Stimulated activated CD4-positive, alpha-beta T cell treated with anti-CD3 and anti-CD28 coated beads, TNF-alpha, amount 100 ng/mL, for 48 hours (primary cell): Measurements from ENCODE around the gene FXN.
"Not testable (repeated sequence)": the region's sequence is repeated elsewhere in the genome, so short reads cannot be mapped to it uniquely, and the experiment has no call there.

ENCODE experiments used
- DNase-seq, 3 donors: peaks; one replicate each; pipeline ENCODE4 v3.0.0-alpha.2; 2020; ENCODE audit warnings: low read depth in 3 of 3

Gene FXN

DNA sequence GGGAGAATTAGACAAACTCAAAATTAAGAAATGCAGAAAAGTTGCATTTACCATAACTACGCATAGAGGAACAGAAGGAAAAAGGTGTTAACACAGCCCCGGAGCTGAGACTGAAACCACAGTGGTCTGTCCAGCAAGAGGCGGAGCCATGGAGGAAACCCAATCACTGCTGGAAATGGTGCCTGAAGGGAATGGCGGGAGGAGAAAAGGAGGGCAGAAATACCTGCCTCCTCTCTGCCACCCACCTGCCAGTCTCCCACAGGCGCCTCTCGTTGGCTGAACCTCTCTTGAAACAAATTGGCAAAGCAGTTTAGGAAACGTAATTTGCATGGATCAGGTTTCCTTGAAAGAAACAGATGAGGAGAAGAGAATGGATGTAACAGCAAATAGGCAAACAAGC lies 11.9 kb upstream of the FXN start:
- DNase-seq = no peak

DNA sequence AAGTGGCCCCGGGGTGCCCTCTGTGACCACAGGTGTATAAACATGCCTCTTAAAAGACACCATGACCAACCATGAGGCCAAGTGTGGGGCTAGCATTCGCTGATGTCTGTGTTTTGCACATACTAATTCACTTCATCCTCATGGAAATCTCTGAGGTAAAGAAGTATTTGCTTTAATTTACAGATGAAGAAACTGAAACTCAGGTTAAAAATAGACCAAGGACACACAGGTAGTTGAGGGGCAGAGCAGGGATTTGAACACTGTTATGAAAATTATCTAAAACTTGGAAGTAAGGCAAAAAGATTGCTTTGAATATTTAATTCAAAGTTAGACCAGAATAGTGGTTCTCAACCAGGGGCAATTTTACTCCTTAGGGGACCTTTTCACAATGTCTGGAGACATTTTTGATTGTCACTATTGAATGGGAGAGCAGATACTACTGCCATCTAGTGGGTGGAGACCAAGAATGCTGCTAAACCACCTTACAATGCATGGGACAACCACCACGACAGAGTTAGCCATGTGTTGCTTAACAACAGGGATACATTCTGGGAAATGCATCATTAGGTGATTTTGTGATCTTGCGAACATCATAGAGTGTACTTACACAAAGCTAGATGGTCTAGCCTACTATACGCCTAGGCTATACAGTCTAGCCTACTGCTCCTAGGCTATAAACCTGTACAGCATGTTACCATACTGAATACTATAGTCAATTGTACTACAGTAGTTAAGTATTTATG lies 8.0 kb upstream of the FXN start:
- peak in 2 of 3 donors; percentile 15 to 21 for DNase-seq

DNA sequence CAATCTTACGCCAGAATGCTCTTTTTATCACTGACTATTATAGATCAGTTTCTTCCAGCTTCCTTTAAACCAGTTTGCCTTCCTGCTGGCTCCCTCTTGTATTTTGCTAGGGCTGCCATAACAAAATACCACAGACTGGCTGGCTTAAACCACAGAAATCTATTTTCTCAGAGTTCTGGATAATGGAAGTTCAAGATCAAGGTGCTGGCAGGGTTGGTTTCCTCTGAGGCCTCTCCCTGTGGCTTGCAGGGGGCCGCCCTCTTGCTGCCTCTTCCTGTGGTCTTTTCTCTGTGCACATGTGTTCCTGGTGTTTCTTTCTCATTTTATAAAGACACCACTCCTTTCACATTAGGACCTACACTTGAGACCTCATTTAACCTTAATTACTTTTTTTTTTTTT lies 6.8 kb upstream of the FXN start:
- no peak for DNase-seq

DNA sequence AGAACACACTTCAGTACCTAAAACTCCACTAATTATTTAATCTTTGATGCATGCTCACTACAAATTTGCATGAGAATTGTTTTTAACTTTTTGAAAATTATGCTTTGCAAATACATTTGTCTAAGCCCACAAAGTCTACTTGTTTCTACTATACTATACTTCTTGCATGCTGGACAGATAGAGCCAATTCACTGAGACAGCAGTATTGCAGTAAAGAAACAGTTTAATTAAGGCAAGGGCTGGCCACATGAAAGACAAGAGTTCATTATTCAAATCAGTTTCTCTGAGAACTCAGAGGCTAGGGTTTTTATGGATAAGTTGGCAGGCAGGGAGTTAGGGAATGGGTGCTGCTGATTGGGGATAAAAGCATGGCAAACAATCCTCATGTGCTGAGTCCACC lies 6.0 kb upstream of the FXN start:
- DNase-seq = no peak

DNA sequence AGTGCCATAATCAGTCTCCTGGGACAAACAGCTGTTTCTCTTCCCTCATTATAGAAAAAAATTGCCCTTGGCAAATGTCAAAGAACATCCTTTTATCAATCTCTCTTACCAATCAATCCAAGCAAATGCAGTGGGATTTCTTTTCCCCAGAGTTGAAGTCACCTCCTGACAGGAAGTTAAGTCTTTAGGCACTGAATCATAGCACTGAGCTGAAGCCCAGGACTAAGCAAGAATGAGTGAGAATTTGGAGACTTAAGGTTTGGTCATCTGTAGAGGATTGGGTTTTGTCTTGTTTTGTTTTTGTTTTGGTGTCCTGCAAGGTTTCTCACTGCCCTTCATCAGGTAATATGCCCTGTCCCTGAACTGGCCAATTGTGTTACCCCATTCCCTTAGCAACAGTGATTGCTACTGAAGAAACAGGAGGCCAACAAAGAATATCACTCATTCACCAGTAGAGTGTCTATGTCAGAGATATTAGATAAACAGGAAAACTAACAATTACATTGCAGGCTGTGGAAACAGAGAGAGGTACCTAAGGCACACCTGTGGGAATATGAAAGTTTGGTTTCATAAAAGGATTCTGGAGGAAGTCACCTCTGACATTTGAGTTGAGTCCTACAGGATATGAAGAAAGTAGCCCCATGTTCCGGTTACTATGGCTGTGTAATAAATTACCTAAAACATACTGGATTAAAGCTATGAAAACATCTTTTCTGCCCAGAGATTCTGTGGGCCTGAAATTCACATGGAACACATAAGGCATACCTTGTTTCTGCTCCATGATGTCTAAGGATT lies 4.5 kb upstream of the FXN start:
- no peak for DNase-seq

DNA sequence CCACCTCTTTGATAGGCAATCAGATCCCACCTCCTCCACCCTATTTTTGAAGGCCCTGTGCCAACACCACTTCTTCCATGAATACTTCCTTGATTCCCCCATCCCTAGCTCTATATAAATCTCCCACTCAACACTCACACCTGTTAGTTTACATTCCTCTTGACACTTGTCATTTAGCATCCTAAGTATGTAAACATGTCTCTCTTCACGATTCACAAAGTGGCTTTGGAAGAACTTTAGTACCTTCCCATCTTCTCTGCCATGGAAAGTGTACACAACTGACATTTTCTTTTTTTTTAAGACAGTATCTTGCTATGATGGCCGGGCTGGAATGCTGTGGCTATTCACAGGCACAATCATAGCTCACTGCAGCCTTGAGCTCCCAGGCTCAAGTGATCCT lies 1.5 kb upstream of the FXN start:
- DNase-seq = no peak

DNA sequence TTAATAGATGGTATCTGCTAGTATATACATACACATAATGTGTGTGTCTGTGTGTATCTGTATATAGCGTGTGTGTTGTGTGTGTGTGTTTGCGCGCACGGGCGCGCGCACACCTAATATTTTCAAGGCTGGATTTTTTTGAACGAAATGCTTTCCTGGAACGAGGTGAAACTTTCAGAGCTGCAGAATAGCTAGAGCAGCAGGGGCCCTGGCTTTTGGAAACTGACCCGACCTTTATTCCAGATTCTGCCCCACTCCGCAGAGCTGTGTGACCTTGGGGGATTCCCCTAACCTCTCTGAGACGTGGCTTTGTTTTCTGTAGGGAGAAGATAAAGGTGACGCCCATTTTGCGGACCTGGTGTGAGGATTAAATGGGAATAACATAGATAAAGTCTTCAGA lies 757 bp downstream of the FXN start:
- no peak for DNase-seq

DNA sequence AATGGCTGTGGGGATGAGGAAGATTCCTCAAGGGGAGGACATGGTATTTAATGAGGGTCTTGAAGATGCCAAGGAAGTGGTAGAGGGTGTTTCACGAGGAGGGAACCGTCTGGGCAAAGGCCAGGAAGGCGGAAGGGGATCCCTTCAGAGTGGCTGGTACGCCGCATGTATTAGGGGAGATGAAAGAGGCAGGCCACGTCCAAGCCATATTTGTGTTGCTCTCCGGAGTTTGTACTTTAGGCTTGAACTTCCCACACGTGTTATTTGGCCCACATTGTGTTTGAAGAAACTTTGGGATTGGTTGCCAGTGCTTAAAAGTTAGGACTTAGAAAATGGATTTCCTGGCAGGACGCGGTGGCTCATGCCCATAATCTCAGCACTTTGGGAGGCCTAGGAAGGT lies 1.2 kb downstream of the FXN start:
- no peak for DNase-seq

DNA sequence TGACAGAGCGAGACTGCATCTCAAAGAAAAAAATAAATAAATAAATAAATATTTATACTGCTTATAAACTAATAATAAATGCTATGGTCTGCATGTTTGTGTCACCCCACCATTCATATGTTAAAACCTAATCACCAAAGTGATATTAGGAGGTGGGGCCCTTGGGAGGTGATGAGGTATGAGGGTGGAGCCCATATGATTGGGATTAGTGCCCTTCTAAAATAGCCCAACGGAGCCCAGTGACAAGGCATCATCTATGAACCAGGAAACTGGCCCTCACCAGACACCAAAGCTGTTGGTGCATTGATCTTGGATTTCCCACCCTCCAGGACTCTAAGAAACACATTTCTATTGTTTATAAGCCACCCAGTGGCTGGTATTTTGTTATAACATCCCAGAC lies 5.1 kb downstream of the FXN start:
- no peak for DNase-seq

DNA sequence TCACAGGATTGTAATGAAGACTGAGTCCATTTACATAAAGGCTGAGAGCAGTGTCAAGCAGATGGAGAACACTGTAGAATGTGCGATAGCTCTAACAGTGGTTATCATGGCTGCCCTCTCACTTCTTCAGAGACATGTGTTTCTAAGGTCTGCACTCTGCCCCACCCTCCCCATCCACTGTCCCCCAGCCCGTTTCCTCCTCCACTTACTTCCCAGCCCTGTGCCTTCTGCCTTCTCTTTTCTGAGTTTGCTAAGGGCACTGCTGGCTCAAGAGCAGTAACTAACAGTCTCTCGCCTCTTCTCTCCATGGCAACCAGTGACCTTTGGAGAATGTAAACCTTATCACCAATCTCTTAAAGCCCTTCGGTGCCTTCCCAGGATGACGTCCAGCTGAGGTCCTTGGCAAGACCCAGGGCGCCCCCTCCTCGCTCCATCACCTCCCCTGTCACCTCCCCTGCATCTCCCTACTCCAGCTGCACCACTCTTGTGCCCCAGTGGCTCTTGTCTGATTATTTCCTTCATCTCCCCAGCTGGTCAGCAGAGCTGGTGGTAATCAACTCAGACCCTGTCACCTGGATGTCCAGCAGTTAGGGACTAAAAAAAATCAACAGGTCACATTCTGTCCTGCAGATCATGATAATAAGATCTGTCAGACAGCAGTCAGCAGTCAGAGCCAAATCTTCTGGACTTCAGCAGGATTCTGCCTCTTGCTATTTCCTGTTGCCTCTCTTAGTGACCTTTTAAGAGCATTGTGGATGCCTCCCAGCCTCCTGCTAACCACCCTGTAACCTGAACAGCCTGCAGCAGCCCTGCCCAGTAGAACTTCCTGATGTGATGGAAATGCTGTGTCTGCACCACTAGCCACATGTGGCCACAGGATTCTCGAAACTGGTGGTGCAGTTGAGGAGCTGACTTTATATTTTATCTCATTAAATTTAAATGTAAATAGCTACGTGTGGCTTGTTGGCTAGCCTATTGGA lies 9.0 kb downstream of the FXN start:
- DNase-seq = no peak

DNA sequence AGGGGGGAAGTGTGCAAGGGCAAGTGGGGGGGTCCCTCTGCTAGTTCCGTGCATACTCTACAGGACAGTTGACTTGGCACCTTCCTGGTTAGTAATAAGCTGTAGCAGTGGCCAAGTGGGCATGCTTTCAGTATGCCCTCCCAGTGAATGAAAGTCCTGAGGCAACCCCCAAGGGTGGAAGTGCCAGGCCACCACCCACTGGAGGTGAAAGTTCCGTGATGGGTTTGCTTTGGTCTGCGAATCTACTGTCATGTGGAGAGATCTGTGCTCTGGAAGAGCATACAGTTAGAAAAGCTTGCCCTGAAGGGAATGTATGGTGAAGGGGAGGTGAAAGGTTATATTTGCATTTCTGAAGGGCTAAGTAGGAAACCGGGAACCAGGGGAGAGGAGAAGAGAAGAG lies 10.3 kb downstream of the FXN start:
- DNase-seq = no peak

DNA sequence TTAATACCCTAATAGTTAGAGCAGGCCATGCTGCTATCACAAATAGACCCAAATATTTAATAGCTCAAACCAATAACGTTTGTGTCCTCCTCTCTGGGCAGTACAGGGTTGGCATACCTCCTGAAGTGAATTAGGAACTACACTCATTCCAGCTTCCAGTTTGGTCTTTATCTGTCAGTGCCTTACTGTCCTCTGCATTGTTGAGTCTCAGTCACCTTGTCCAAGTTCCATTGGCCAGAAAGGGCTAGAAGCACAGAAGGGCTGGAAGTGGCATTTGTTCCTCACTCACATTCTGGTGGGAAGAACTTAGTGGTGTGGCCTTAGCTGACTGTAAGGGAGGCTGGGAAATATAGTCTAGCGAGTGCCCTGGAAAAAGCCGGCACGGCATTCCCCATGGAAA lies 11.2 kb downstream of the FXN start:
- no peak for DNase-seq

DNA sequence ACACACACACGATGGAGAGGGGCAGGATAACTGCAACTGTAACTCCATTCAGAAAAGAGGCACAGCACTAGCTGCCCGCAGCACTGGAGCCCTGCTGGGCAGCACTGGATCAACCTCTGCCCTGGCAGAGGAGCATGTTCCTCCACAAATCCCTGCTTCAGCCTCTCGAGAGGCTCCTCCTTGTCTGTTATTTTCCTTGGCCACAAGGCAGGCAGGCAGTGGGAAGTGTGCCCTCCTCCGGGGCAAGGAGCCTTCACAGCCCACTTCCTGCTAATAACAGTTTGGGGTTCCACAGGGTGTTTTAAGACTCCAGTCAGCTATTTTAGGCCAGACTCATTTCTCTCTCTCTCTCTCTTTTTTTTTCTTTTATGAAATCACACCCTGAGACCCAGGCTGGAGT lies 11.8 kb downstream of the FXN start:
- DNase-seq = no peak

DNA sequence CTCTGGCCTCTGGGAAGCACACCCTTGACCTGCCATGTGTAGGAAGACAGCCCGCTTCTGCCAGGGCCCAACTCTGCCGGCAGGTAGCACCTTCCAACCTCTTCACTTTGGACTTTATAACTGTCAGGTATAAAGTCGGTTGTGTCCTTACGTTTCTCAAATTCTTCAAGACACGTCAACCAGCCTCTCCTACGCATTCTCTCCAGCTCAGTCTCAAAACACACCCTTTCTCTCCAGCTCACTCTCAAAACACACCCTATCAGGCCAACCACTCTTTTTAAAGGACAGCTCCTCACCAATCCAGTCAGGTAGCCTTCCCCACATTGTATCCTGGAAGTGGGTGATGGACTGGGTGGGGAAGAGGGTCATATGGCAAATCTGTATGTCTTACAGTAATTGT lies 13.5 kb downstream of the FXN start:
- no peak for DNase-seq

DNA sequence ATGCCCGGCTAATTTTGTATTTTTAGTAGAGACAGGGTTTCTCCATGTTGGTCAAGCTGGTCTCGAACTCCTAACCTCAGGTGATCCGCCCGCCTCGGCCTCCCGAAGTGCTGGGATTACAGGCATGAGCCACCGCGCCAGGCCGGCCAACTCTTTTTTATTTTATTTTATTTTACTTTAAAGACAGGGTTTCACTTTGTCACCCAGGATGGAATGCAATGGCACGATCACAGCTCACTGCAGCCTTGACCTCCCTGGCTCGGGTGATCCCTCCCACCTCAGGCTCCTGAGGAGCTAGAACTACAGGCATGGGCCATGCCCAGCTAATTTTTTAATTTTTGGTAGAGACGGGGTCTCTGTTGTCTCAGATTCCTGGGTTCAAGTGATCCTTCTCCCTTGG lies 15.4 kb downstream of the FXN start:
- DNase-seq = not testable (repeated sequence)

DNA sequence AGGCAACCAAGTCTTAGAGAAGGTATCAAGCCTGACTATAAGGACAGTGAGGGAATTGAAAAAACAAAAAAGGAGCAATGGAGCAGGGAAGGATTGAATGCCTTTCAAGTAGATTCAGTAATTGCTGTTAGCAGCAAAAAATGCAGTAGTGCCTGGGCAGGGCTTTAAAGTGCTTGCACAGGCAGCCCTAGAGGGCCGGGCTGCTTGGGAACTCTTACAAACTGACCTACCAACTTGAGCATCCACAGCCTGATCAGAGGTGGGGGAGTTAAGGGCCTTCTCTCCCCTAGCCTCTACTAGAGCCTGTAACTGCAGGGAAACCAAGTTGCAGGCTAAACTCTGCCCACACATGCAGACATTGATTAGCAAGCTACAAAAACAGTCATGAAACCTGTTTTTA lies 19.4 kb downstream of the FXN start:
- DNase-seq = no peak

DNA sequence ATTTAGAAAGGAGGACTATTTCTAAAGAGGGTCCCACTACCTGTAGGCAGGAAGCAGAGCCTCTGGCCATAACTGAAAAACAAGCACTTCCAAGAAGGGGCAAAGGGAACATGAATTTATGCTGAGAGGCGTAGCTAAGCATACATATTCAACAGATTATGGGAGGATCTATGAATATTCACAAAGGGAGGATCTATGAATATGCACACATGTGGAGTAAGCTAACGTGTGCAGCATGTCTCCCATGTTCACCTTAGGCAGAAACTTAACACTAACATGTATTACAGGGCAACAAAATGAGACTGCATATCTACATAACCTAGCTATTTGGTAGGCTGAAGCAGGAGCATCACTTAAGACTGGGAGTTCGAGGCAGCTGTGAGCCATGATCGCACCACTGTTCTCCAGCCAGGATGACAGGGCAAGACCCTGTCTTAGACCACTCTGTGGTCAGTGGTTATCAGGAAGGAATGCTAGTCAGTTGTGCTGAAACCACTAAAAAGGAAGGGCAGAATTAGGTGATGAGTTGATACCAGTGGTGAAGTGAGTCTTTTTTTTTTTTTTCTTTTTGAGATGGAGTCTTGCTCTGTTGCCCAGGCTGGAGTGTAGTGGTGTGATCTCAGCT lies 20.8 kb downstream of the FXN start:
- no peak for DNase-seq

DNA sequence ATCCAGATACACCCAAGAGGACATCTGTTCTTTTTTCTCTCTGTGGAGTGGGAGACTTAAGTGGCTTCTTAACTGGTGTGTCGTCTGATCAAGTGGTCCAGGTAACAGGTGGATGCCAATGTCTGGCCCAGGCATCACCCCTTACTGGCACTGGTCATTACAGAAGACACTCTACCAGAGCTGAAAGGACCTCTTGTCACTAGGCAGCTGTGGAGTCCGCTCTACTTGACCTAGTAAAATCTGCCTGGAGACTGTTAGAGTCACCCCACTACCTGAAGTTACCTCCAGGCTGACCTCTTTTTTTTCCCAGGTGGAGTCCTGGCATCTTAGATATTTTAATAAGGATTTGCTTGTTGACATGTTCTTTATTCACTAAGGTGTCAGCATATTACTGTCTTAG lies 22.5 kb downstream of the FXN start:
- DNase-seq = no peak

DNA sequence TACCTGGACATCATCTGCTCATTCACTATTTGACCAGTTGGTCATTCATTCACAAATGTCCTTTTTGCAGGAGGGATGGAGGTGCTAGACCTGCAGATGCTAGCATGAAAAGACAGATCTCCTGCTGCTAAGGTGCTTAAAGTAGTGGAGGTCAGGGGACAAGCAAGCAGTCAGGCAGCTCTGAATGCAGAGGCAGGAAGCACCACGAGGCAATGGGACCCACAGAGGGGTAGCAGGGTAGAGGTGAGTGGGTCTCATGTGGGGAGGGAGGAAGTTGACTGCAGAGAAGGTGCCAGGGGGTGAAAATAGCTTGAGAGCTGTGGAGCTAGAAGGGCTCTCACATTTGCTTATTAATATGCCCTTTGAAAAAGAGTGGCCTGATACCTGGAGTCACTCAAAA lies 25.2 kb downstream of the FXN start:
- DNase-seq = no peak

DNA sequence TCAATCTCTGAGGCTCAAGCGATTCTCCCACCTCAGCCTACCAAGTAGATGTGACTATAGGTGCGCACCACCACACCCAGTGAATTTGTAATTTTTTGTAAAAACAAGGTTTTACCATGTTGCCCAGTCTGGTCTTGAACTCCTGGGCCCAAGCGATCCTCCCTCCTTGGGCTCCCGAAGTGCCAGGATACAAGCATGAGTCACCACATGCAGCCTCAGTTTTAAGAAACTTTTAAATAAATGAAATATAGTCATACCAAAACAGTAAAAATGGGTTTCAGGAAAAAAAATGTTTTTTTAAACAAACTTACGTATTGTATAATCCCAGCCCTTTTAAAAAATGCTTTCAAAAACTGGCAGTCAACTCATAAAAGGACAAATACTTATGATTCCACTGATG lies 26.6 kb downstream of the FXN start:
- no peak for DNase-seq

DNA sequence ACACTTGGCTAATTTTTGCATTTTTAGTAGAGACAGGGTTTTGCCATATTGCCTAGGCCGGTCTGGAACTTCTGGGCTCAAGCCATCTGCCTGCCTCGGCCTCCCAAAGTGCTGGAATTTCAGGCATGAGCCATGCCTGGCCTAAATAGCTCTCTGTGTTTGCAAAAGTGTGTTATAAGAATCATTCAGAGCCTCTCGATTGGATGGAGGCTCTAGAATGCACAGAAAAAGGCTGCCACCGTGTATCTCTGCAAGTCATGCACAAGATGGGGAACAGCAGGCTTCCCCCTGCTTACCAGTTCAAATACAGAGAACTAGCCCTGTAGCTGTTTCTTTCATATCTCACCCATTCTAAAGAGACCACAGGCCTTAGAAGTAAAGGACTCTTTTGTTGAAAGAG lies 28.3 kb downstream of the FXN start:
- DNase-seq = no peak

DNA sequence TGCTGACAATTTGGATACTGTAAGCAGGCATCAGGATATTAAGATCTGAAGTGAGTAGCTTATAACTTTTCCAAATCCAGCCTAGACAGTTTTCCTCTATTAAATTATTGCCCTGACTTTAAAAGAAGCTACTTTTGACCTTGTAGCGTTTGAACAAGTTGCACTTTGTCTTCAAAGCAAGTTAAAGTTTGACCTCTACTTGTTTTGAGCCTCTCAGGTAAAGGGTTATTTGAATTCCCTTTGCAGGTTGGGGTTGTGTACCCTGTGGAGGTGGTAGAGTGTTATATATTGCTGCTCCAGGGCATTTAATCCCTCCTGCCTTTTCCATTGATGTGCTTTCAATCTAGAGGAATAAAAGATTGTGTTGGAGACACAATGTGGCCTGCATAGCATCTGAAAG lies 30.1 kb downstream of the FXN start:
- DNase-seq = no peak
